ENCODE results near the gene LSM7.
A peak's percentile ranks its signal among the peaks of the same experiment; 100 is the strongest.

LSM7 gene

DNA sequence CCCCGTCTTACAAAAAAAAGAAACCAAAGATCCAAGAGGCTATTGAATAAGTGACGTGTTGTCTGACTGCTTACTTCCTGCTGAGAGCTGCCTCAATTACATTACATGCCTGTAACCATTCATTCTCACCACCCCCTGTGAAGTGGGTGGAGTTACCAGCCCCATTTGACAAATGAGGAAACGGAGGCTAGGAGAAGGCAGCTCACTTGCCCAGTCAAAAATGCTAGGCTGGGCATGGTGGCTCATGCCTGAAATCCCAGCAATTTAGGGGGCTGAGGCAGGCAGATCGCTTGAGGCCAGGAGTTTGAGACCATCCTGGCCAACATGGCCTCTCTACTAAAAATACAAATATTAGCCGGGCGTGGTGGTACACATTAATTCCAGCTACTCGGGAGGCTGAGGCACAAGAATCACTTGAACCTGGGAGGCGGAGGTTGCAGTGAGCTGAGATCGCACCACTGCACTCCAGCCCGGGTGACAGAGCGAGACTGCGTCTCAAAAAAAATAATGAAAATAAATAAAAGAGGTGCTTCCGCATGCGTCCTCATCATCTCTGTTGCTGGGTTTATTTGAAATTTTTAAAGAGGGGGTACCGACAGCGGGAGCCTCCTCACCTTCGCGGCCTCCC lies 499 bp downstream of the LSM7 start:
- H3K4me1 ChIP-seq (ENCODE audit: insufficient read depth, low read length) = peaks cover 9% of the 10 kb centered on the region
- no peaks in the 10 kb centered on the region for H3K9me3 ChIP-seq (ENCODE audit: control insufficient read depth, insufficient read depth, low read length)
- H3K36me3 ChIP-seq (ENCODE audit: insufficient read depth, low read length) = no peaks in the 10 kb centered on the region

DNA sequence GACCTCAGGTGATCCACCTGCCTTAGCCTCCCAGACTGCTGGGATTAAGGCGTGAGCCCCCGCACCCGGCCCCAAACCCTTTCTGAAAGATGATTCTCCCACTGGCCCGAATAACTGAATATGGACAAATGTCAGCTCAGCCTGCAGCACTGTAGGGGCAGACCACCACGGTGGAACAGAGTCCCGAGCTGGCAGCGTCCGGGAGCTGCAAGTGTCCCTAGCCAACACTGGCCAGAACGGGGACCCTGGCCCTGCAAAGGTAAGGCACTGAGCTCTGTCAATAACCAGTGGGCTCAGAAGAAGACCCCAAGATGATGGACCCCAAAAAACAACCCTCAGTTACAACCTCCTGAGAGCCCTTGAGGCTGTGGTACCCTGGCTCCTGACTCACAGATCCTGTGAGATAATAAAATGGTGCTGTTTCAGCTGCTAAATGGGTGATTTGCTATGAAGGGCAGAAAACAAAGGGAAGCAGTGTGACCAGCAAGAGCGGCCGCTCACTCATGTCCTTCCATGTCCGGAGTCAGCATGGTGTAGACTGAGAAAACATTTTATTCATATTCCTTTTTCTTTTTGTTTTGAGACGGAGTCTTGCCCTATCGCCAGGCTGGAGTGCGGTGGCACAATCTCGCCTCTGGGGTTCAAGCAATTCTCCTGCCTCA lies 1.6 kb downstream of the LSM7 start:
- Histone ChIP-seq H3K4me1 (ENCODE audit: insufficient read depth, low read length) (peaks cover 9% of the 10 kb centered on the region), H3K9ac (ENCODE audit: low read depth, low read length) (no peak overlapping the region), H3K9me3 (ENCODE audit: control insufficient read depth, insufficient read depth, low read length) (no peaks in the 10 kb centered on the region), H3K36me3 (ENCODE audit: insufficient read depth, low read length) (no peaks in the 10 kb centered on the region)

More for the DNA sequence above, 499 bp downstream of the LSM7 start:
- H3K9ac ChIP-seq (ENCODE audit: low read depth, low read length) = peak overlapping the region; percentile 98

DNA sequence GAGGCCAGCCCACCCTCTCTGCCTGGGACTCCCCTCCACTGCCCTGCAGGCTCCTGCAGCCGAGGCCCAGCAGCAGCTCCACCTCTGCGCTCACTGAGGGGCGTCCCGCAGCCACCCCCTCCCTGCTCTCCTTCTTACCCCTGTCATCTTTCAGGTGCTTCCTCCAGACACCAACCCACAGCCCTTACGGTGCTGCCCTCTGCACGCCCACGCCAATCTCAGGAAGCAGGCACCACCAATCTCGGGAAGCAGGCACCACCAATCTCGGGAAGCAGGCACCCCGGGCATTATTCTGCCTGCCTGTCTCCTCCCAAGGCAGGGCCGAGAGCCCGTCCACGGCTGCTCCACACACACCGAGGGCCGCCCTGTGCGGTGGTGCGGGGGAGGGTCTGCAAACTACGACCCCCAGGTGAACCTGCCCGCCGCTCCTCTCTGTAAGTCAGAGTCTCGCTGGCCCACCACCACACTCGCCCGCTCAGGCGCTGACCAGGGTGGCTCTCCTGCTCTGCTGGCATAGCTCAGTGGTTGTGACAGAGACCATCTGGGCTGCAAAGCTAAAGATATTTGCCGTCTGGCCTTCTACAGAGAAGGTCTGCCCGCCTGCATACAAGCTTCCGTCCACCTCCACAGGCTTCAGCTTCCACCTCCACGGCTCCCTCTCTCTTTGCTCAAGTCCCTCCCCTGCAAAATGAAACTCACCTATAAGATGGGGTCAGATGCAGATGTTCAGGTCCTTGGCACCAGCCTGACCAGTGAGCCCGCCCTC lies 2.9 kb downstream of the LSM7 start:
- Histone ChIP-seq H3K4me1 (ENCODE audit: insufficient read depth, low read length) (peaks cover under 1% of the 10 kb centered on the region; the same call in 1 of the 2 replicates), H3K9me3 (ENCODE audit: control insufficient read depth, insufficient read depth, low read length) (no peaks in the 10 kb centered on the region), H3K36me3 (ENCODE audit: insufficient read depth, low read length) (no peaks in the 10 kb centered on the region), H3K9ac (ENCODE audit: low read depth, low read length) (no peak overlapping the region)

GRCh38 chr19:2324220-2324948 lies 4.0 kb downstream of the LSM7 start:
- no peak overlapping the region for H3K9ac ChIP-seq (ENCODE audit: low read depth, low read length)
- no peaks in the 10 kb centered on the region for H3K9me3 ChIP-seq (ENCODE audit: control insufficient read depth, insufficient read depth, low read length)
- H3K4me1 ChIP-seq (ENCODE audit: insufficient read depth, low read length) = no peaks in the 10 kb centered on the region; the same call in 1 of the 2 replicates
- H3K36me3 ChIP-seq (ENCODE audit: insufficient read depth, low read length) = no peaks in the 10 kb centered on the region

DNA sequence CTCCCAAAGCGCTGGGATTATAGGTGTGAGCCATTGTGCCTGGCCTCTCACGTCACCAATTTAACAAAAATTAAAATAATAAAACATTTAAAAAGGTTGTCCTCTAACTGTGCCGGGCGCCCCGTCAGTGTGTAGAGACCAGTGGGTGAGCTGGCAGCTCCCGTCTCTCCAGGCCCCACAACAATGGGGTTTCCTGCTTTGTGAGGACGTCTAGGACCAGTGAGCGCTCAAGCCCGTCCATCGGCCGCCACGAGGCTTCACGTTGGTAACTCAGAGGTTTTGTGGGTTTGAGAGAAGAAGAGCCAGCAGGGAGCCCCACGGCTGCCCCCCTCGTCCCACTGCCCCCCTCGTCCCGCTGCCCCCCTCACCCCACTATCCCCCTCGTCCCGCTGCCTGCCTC lies 4.7 kb downstream of the LSM7 start:
- Histone ChIP-seq H3K9me3 (ENCODE audit: control insufficient read depth, insufficient read depth, low read length) (no peaks in the 10 kb centered on the region), H3K9ac (ENCODE audit: low read depth, low read length) (no peak overlapping the region), H3K4me1 (ENCODE audit: insufficient read depth, low read length) (no peaks in the 10 kb centered on the region; the same call in 1 of the 2 replicates), H3K36me3 (ENCODE audit: insufficient read depth, low read length) (no peaks in the 10 kb centered on the region)

DNA sequence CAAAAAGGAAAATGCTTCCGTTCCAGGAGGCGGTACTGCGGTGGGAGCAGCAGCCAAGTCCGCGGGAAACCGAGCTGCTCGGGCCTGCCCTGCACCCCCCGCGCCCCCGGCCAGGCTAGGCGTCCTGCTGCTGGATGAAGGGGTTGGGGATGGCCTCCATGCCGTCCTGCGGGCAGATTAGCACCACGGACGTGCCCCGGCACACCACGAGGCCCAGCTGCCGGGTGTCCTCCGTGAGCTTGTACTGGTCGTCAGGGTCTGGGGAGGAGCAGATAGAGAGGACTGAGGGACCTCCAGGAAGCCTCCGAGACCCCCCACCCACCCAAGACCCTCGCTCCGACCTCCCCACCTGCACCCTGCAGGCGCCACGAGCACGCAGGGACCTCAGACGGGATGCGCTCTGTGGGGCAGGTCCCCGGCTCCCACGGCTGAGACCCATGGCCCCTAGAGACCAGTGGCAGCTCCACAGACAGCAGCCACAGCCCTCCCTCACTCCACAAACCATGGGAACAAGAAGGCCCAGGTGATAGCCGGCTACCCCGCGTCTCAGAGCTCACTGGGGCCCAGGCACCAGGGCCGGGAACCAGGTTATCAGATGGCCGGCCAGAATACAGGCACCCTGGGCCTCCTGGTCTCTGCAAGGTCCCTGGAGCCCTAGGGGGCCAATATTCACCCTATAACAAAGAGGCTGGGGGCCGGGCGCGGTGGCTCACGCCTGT lies 6.7 kb downstream of the LSM7 start:
- no peaks in the 10 kb centered on the region for H3K9me3 ChIP-seq (ENCODE audit: control insufficient read depth, insufficient read depth, low read length)
- H3K36me3 ChIP-seq (ENCODE audit: insufficient read depth, low read length) = no peaks in the 10 kb centered on the region
- no peaks in the 10 kb centered on the region for H3K4me1 ChIP-seq (ENCODE audit: insufficient read depth, low read length)
- H3K9ac ChIP-seq (ENCODE audit: low read depth, low read length) = no peak overlapping the region

GRCh38 chr19:2320939-2321338 lies 7.4 kb downstream of the LSM7 start:
- Histone ChIP-seq H3K9ac (ENCODE audit: low read depth, low read length) (no peak overlapping the region), H3K9me3 (ENCODE audit: control insufficient read depth, insufficient read depth, low read length) (no peaks in the 10 kb centered on the region), H3K36me3 (ENCODE audit: insufficient read depth, low read length) (no peaks in the 10 kb centered on the region), H3K4me1 (ENCODE audit: insufficient read depth, low read length) (no peaks in the 10 kb centered on the region)

GRCh38 chr19:2320049-2320448 lies 8.3 kb downstream of the LSM7 start:
- Histone ChIP-seq H3K36me3 (ENCODE audit: insufficient read depth, low read length) (no peaks in the 10 kb centered on the region), H3K9ac (ENCODE audit: low read depth, low read length) (no peak overlapping the region)

GRCh38 chr19:2319551-2319950 lies 8.8 kb downstream of the LSM7 start:
- H3K36me3 ChIP-seq (ENCODE audit: insufficient read depth, low read length) = no peaks in the 10 kb centered on the region
- no peak overlapping the region for H3K9ac ChIP-seq (ENCODE audit: low read depth, low read length)
- H3K9me3 ChIP-seq (ENCODE audit: control insufficient read depth, insufficient read depth, low read length) = no peaks in the 10 kb centered on the region
- no peaks in the 10 kb centered on the region for H3K4me1 ChIP-seq (ENCODE audit: insufficient read depth, low read length)

More at GRCh38 chr19:2320049-2320448, 8.3 kb downstream of the LSM7 start:
- no peaks in the 10 kb centered on the region for H3K4me1 ChIP-seq (ENCODE audit: insufficient read depth, low read length)
- no peaks in the 10 kb centered on the region for H3K9me3 ChIP-seq (ENCODE audit: control insufficient read depth, insufficient read depth, low read length)

DNA sequence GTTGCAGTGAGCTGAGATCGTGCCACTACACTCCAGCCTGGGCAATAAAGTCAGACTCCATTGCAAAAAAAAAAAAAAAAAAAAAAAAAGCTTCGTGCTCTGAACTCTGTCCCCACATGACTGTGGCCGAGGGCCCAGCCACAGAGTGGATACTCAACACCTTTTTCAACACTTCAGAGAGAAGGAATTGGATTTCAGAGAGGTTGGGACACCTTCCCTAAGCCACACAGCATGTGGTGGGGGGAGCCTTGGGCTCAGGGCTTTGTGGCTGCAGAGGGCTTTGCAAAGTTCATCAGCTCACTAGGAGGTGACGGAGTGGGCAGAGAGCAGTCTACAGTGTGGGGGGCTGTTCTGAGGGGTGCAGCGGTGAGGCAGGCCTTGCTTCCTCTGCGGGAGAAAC lies 9.5 kb downstream of the LSM7 start:
- no peaks in the 10 kb centered on the region for H3K36me3 ChIP-seq (ENCODE audit: insufficient read depth, low read length)
- H3K9ac ChIP-seq (ENCODE audit: low read depth, low read length) = no peak overlapping the region
- H3K9me3 ChIP-seq (ENCODE audit: control insufficient read depth, insufficient read depth, low read length) = no peaks in the 10 kb centered on the region
- H3K4me1 ChIP-seq (ENCODE audit: insufficient read depth, low read length) = no peaks in the 10 kb centered on the region

GRCh38 chr19:2317756-2318155 lies 10.6 kb downstream of the LSM7 start:
- H3K9me3 ChIP-seq (ENCODE audit: control insufficient read depth, insufficient read depth, low read length) = no peaks in the 10 kb centered on the region
- no peaks in the 10 kb centered on the region for H3K36me3 ChIP-seq (ENCODE audit: insufficient read depth, low read length)
- no peak overlapping the region for H3K9ac ChIP-seq (ENCODE audit: low read depth, low read length)
- no peaks in the 10 kb centered on the region for H3K4me1 ChIP-seq (ENCODE audit: insufficient read depth, low read length)

- H3K9ac ChIP-seq (ENCODE audit: low read depth, low read length) = no peak overlapping the region
- H3K4me1 ChIP-seq (ENCODE audit: insufficient read depth, low read length) = no peaks in the 10 kb centered on the region
- H3K9me3 ChIP-seq (ENCODE audit: control insufficient read depth, insufficient read depth, low read length) = no peaks in the 10 kb centered on the region
- no peaks in the 10 kb centered on the region for H3K36me3 ChIP-seq (ENCODE audit: insufficient read depth, low read length)
These were observed 11.1 kb downstream of the LSM7 start for GRCh38 chr19:2317300-2317699.

- Histone ChIP-seq H3K36me3 (ENCODE audit: insufficient read depth, low read length) (no peaks in the 10 kb centered on the region), H3K9me3 (ENCODE audit: control insufficient read depth, insufficient read depth, low read length) (no peaks in the 10 kb centered on the region), H3K4me1 (ENCODE audit: insufficient read depth, low read length) (no peaks in the 10 kb centered on the region), H3K9ac (ENCODE audit: low read depth, low read length) (no peak overlapping the region)
These were observed 12.5 kb downstream of the LSM7 start for GRCh38 chr19:2315818-2316353.
